ENCODE results near the gene LCN6. TPM values are rescaled to one million over a fixed set of nuclear protein-coding genes. Genes with fewer than 3 reads are reported as not detected.

LCN6 gene
- total and polyA plus RNA-seq, 8 donors = 1.1 to 25.6 (median 4.2) TPM; not detected in 2

DNA sequence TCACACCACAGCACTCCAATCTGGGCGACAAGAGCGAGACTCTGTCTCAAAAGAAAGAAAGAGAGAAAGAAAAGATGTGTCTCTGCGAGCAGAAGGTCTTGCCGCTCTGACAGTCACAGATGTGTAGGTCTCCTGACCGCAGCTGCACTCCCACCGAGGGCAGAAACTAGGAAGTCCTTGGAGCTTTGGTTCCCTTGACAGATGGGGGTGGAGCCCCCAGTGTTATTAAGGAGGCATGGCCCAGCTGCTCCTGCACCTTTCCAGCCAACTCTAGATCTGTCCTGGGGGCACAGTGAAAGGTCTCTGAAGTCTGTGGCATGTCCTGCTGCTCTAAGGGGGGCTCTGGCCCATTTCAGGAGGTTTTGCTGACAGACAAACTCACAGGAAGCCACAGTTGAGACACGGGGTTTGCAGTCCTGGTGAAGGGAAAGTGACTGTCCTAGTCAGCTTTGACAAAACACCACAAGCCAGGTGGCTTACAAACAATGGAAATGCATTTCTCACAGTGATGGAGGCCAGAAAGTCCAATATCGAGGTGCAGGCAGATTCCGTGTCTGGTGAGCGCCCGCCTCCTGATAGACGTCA lies 45.0 kb downstream of the LCN6 start:
- DNase-seq = no peak
- WGBS, 2 donors = 86 to 88% methylated on average over 12 of the region's 12 CpGs
- Histone ChIP-seq H3K9me3 (no peaks in the 10 kb centered on the region), H3K27ac (no peak overlapping the region), H3K36me3 (no peaks in the 10 kb centered on the region), H3K27me3 (no peaks in the 10 kb centered on the region), H3K4me3 (no peak overlapping the region), H3K4me1 (peaks cover 3 to 4% (median 3%) of the 10 kb centered on the region in 3 donors)
- no peak for FAIRE-seq
- intact Hi-C loops (cut with DNase I) = no loop called here
- ATAC-seq = no peak
- TF ChIP-seq, protein P1, sequence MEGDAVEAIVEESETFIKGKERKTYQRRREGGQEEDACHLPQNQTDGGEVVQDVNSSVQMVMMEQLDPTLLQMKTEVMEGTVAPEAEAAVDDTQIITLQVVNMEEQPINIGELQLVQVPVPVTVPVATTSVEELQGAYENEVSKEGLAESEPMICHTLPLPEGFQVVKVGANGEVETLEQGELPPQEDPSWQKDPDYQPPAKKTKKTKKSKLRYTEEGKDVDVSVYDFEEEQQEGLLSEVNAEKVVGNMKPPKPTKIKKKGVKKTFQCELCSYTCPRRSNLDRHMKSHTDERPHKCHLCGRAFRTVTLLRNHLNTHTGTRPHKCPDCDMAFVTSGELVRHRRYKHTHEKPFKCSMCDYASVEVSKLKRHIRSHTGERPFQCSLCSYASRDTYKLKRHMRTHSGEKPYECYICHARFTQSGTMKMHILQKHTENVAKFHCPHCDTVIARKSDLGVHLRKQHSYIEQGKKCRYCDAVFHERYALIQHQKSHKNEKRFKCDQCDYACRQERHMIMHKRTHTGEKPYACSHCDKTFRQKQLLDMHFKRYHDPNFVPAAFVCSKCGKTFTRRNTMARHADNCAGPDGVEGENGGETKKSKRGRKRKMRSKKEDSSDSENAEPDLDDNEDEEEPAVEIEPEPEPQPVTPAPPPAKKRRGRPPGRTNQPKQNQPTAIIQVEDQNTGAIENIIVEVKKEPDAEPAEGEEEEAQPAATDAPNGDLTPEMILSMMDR (IDR thresholded peaks at IDR 0.05) = no peak

- TF ChIP-seq, protein P1 (IDR thresholded peaks at IDR 0.05) = no peak
- 67 to 75% methylated on average over 10 of the region's 10 CpGs for WGBS, 2 donors
- intact Hi-C loops (cut with DNase I) = no loop called here
- Histone ChIP-seq H3K4me1 (peaks cover 16 to 17% (median 16%) of the 10 kb centered on the region in 3 donors), H3K4me3 (no peak overlapping the region), H3K36me3 (no peaks in the 10 kb centered on the region), H3K27ac (no peak overlapping the region), H3K27me3 (no peaks in the 10 kb centered on the region), H3K9me3 (no peaks in the 10 kb centered on the region)
- DNase-seq (no peak), FAIRE-seq (no peak), ATAC-seq (no peak)
These were observed 46.7 kb downstream of the LCN6 start for GRCh38 chr9:136701668-136702053.

DNA sequence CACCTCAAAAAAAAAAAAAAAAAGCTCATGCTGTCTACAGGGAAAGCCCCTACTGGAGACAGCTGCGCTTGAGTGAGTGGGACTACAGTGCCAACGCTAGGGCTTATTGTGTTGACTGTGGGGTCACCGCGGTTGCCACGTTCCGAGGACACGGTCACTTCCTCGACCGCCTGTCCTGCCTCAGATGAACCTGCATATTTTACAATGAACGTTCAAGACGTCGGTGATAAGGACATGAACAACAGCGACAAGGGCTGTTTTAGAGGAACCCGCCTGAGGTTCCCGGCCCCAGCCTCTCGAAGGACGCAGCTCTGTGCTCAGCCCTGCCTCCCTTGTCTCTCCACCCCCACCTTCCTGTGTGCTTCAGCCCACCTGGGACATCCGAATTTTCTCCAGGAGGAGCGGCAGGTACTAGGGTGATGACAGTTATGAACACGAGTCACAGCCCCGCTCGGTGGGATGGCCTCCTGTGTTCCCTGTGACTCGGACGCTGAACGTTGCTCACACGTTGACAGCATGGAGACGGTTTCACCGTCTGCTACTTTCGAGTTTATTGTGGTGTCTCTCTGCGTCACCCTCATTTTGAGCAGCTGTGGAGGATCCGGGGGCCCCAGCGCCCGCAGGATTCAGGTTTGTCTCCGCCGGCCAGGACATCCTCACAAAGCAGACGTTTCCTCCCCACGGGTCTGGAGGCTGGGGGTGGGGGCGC lies 47.2 kb downstream of the LCN6 start:
- DNase-seq (no peak), FAIRE-seq (no peak), ATAC-seq (no peak)
- Histone ChIP-seq H3K9me3 (no peaks in the 10 kb centered on the region), H3K4me3 (no peak overlapping the region), H3K4me1 (peaks cover 20 to 22% (median 21%) of the 10 kb centered on the region in 3 donors), H3K27me3 (no peaks in the 10 kb centered on the region), H3K36me3 (no peaks in the 10 kb centered on the region), H3K27ac (no peak overlapping the region)
- TF ChIP-seq, protein P1 (IDR thresholded peaks at IDR 0.05) = no peak
- intact Hi-C loops (cut with DNase I) = no loop called here
- 62 to 78% methylated on average over 38 of the region's 38 CpGs for WGBS, 2 donors

DNA sequence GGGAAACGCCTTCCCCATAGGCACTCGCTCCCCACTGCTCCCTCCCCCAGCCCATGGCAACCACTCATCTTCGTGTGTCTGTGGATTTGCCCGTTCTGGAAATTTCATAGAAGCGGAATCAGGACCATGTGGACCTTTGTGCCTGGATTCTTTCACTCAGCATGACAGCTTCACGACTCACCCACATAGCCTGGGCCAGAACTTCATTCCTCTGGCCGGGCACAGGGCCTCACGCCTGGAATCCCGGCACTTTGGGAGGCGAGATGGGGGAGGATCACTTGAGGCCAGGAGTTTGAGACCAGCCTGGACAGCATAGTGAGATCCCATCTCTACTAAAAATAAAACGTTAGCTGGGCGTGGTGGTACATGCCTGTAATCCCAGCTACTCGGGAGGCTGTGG lies 48.0 kb downstream of the LCN6 start:
- FAIRE-seq (no peak), DNase-seq (no peak), ATAC-seq (no peak)
- Histone ChIP-seq H3K27me3 (no peaks in the 10 kb centered on the region), H3K27ac (no peak overlapping the region), H3K4me3 (no peak overlapping the region), H3K36me3 (no peaks in the 10 kb centered on the region), H3K4me1 (peaks cover 26 to 29% (median 29%) of the 10 kb centered on the region in 3 donors), H3K9me3 (no peaks in the 10 kb centered on the region)
- TF ChIP-seq, protein P1 (IDR thresholded peaks at IDR 0.05) = no peak
- 86 to 87% methylated on average over 13 of the region's 13 CpGs for WGBS, 2 donors
- intact Hi-C loops (cut with DNase I) = no loop called here

Data from pancreas (tissue), 10 donors.